Measurements from ENCODE around the gene PAK1IP1.

DNA sequence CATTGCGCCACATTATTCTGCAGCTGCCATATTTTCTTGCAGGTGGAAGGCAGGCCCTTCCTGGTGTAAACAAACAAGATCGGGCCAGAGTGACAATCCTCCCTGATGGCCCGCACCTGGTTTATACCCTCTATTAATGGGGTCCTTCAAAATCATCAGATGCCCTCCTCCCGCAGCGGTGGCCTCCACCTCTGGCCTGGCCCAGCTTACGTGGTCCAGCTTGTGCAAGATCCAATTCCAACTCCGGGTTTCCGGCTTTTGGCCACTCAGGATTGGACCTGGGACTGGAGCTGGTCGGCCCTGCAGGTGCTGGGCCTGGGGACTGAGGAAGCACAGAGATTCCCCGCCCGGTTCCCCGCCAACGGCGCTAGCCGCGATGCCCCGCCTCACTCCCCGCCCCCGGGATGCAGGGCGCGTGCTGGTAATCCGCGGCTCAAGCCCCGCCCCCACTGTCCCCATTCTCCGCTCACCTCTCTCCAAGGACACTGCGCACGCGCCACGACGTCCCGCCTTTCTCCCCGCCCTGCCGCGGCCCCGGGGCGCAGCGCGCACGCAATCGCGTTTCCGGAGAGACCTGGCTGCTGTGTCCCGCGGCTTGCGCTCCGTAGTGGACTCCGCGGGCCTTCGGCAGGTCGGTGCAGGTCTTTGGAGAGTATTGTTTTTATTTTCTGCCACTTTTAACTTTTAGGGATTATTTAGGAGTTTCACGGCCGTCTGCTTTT lies 52.6 kb downstream of the PAK1IP1 start, which contains the start of gene TMEM14B:
- TF ChIP-seq, protein P1, sequence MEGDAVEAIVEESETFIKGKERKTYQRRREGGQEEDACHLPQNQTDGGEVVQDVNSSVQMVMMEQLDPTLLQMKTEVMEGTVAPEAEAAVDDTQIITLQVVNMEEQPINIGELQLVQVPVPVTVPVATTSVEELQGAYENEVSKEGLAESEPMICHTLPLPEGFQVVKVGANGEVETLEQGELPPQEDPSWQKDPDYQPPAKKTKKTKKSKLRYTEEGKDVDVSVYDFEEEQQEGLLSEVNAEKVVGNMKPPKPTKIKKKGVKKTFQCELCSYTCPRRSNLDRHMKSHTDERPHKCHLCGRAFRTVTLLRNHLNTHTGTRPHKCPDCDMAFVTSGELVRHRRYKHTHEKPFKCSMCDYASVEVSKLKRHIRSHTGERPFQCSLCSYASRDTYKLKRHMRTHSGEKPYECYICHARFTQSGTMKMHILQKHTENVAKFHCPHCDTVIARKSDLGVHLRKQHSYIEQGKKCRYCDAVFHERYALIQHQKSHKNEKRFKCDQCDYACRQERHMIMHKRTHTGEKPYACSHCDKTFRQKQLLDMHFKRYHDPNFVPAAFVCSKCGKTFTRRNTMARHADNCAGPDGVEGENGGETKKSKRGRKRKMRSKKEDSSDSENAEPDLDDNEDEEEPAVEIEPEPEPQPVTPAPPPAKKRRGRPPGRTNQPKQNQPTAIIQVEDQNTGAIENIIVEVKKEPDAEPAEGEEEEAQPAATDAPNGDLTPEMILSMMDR (IDR thresholded peaks at IDR 0.05), result no peak
- TF ChIP-seq EZH2 (IDR thresholded peaks at IDR 0.05) (no peak), EZH2phosphoT487 (IDR thresholded peaks at IDR 0.05) (no peak)
